ENCODE measurements around the gene DLGAP3.

DNA sequence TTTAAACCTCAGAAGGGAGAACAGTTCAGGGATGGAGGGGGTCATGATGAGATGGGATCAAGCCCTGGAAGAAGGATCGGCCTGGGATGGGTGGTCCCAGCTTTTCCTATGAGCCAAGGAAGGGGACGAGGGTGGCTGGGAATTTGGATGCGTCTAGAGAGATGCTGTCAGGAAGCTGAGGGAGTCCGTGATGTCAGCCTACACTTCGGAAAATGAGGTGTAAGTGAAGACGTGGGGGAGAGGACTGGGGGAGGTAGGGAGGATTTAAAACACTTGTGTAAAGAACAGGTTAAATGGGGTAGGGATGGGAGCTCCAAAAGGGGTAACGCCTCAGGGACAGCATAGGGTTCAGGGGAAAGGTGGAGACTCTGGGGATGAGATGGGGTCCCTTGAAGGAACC is 27.5 kb downstream of the DLGAP3 start:
- TF ChIP-seq, protein P1, sequence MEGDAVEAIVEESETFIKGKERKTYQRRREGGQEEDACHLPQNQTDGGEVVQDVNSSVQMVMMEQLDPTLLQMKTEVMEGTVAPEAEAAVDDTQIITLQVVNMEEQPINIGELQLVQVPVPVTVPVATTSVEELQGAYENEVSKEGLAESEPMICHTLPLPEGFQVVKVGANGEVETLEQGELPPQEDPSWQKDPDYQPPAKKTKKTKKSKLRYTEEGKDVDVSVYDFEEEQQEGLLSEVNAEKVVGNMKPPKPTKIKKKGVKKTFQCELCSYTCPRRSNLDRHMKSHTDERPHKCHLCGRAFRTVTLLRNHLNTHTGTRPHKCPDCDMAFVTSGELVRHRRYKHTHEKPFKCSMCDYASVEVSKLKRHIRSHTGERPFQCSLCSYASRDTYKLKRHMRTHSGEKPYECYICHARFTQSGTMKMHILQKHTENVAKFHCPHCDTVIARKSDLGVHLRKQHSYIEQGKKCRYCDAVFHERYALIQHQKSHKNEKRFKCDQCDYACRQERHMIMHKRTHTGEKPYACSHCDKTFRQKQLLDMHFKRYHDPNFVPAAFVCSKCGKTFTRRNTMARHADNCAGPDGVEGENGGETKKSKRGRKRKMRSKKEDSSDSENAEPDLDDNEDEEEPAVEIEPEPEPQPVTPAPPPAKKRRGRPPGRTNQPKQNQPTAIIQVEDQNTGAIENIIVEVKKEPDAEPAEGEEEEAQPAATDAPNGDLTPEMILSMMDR (conservative IDR thresholded peaks at IDR 0.05; ENCODE audit: low read depth, low read length), result no peak
- no peak for TF ChIP-seq EZH2 (IDR thresholded peaks at IDR 0.05; ENCODE audit: borderline replicate concordance, low read depth, low read length, poor library complexity, severe bottlenecking)
